Activated CD8-positive, alpha-beta T cell treated with anti-CD3 and anti-CD28 coated beads, Interleukin-2, amount 10 ng/mL, durations not matched to agents 7 days and 5 days (primary cell): Measurements from ENCODE around the gene GNG10. TPM values are rescaled to one million over a fixed set of nuclear protein-coding genes. Genes with fewer than 3 reads are reported as not detected.

ENCODE experiments used
- ATAC-seq: fragments of 150-1000 bp; cut with Tn5 transposase; one replicate; pipeline ENCODE4 v1.10.0; 2021; ENCODE audit warnings: moderate library complexity
- CTCF ChIA-PET: fragments of 350-600 bp; sonication (Branson Sonifier 250); formaldehyde crosslinking; loops from one replicate; lab custom pipeline; 2021; ENCODE audit warnings: antibody characterized with exemption; lab: Charles Lee
- POLR2A ChIA-PET: fragments of 350-600 bp; sonication (Branson Sonifier 250); formaldehyde crosslinking; loops from one replicate; lab custom pipeline; 2021; ENCODE audit warnings: antibody characterized with exemption; lab: Charles Lee
- DNase-seq: peaks from one replicate; pipeline ENCODE4 v3.0.0-alpha.2; 2020
- H3K27ac Mint-ChIP-seq: one replicate; pipeline ENCODE4 v1.8.0; 2021; ENCODE audit warnings: mild to moderate bottlenecking, mixed read lengths
- H3K27me3 Mint-ChIP-seq: one replicate; pipeline ENCODE4 v1.8.0; 2021; ENCODE audit warnings: low read depth, mixed read lengths
- H3K36me3 Mint-ChIP-seq: one replicate; pipeline ENCODE4 v1.8.0; 2021; ENCODE audit warnings: low read depth, mixed read lengths
- H3K4me1 Mint-ChIP-seq: one replicate; pipeline ENCODE4 v1.8.0; 2021; ENCODE audit warnings: low read depth, mixed read lengths
- H3K4me3 Mint-ChIP-seq: one replicate; pipeline ENCODE4 v1.8.0; 2021; ENCODE audit warnings: mild to moderate bottlenecking, mixed read lengths
- H3K9me3 Mint-ChIP-seq: one replicate; pipeline ENCODE4 v1.8.0; 2022; ENCODE audit warnings: mixed read lengths; ENCODE audit not compliant: insufficient read depth
- total RNA-seq, 2 experiments: library from RNA; stranded (reverse); gene quantifications; one replicate each; pipeline ENCODE4 v1.2.3, GENCODE V29; 2021

The GNG10 gene
- total RNA-seq, 2 experiments from 2014 or later, result 21.4 TPM

DNA sequence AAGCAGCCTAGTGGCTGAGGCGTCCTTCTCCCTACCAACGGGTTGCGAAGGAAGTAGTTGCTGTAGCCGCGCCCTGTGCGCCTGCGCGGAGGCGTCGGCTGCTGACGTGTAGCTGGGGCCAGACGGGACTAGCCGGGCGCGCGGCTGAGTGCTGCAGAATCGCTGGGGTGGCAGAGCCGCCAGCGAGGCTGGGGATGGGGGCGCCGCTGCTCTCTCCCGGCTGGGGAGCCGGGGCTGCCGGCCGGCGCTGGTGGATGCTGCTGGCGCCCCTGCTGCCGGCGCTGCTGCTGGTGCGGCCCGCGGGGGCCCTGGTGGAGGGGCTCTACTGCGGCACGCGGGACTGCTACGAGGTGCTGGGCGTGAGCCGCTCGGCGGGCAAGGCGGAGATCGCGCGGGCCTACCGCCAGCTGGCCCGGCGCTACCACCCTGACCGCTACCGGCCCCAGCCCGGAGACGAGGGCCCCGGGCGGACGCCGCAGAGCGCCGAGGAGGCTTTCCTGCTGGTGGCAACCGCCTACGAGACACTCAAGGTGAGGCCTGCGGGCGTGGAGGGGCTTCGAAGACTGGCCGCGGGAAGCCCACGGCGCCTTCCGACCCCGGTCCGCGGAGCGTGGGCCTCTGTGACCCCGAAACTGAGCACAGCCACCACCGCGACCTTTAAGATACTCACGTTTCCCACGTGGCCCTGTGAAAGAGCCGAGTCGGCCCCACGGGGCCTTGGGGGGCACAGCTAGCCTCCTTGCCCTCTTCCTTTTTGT, 30.0 kb upstream of the GNG10 start, which contains the start of gene DNAJC25:
Gene DNAJC25 (plus strand): TSS at position 121 of the 758 bp plus-strand sequence. CDS start 74 bp downstream, at position 195.
- Mint-ChIP-seq H3K27me3 (no peaks in the 10 kb centered on the region), H3K4me1 (peaks cover 33% of the 10 kb centered on the region), H3K9me3 (no peaks in the 10 kb centered on the region), H3K36me3 (peaks cover 16% of the 10 kb centered on the region), H3K4me3 (peak within 1 kb of the TSS; percentile 98), H3K27ac (peak within 1 kb of the TSS; percentile 89)
- POLR2A ChIA-PET, result interaction anchor here (0.7 to 1.1 kb wide), 3 partner anchors 30 to 1155 kb away, joined by 3 to 5 read pairs (median 3); partner anchors contain the start of genes ECPAS and GNG10
- ATAC-seq (peak; percentile 97), DNase-seq (peak; percentile 98)
- CTCF ChIA-PET, result interaction anchor here (0.6 to 1.5 kb wide), 3 partner anchors 10 to 59 kb away, joined by 3 to 5 read pairs (median 4); no protein-coding TSS in a partner anchor

DNA sequence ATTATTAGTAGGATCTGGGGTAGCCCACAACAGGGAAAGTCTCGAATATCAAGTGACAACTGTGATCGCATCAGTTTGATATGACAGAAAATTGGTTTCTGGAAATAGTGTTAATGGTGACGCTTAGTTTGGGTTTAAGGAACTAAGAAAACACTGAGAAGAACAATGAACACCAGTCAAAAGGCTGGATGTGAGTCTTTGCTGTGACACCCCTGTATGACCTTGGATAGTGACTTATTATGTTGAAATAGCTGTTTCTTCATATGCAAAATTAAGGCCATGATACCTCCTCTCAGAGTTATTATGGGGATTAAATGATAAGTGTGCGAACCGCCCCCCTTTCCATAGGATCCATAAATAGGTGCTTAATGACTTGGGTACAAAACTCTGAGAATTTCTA, 29.3 kb upstream of the GNG10 start:
- ChIA-PET CTCF (no interaction called here), POLR2A (interaction anchor here (0.7 kb wide), 1 partner anchor 30 kb away, joined by 3 read pairs; no protein-coding TSS in a partner anchor)
- Mint-ChIP-seq H3K4me1 (peaks cover 33% of the 10 kb centered on the region), H3K9me3 (no peaks in the 10 kb centered on the region), H3K36me3 (peaks cover 16% of the 10 kb centered on the region), H3K4me3 (peak overlapping the region; percentile 90), H3K27ac (peak overlapping the region; percentile 79), H3K27me3 (no peaks in the 10 kb centered on the region)
- ATAC-seq (no peak), DNase-seq (no peak)

DNA sequence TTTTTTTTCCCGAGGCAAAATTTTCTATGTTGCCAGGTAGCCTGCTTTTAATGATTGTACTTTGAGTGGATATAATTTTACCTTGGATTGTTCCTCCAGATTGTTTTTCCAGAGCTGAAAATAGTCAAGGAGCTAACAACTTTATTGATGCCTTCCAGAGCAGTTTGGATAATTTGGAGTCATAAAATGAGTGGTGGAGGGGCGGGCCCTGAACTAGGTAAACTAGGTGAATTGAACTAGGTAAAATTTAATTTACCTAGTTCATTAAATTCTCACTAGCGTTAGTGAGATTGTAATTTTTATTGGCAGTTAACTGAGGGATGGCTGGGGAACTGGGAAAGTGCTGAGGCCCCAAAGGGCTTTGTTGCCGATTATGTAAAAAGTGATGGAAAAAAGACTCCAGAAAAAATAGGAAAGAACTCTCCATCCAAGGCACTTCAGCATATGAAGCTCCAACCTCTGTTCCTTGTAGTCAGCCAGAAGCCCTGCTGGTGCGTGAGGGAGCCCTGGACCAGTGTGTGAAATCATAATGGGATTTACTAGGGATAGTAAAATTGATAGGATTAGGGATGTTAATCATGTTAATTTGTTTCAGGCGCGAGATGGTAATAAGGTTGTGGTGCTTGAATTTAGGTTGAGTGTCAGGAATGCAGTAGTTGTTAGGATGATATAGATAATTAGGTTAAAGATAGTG, 28.6 kb upstream of the GNG10 start:
- ATAC-seq (no peak), DNase-seq (no peak)
- Mint-ChIP-seq H3K9me3 (no peaks in the 10 kb centered on the region), H3K4me1 (peaks cover 33% of the 10 kb centered on the region), H3K4me3 (peak overlapping the region; percentile 90), H3K27me3 (no peaks in the 10 kb centered on the region), H3K36me3 (peaks cover 16% of the 10 kb centered on the region), H3K27ac (no peak overlapping the region)
- POLR2A ChIA-PET, result interaction anchor here (0.7 kb wide), 1 partner anchor 29 kb away, joined by 3 read pairs; no protein-coding TSS in a partner anchor
- CTCF ChIA-PET, result no interaction called here

DNA sequence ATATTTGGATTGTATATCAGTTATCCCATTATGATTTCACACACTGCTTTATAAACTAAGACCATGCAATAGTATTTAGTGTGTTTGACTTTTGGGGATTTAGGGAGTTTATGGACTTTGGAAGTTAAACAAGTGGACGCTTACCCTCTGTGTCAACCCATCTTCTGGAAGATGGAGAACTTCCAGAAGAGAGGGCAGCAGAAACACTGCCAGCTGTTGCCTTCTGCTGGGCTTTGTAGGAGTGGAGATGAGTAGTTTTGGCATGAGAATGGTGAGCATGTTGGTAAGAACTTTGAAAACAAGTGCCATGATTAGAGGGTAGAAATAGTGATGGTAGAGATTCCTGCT, 28.0 kb upstream of the GNG10 start:
- DNase-seq, result no peak
- no peak overlapping the region for H3K27ac Mint-ChIP-seq
- ChIA-PET POLR2A (no interaction called here), CTCF (no interaction called here)
- H3K9me3 Mint-ChIP-seq, result no peaks in the 10 kb centered on the region
- peaks cover 33% of the 10 kb centered on the region for H3K4me1 Mint-ChIP-seq
- peaks cover 16% of the 10 kb centered on the region for H3K36me3 Mint-ChIP-seq
- no peak overlapping the region for H3K4me3 Mint-ChIP-seq
- no peaks in the 10 kb centered on the region for H3K27me3 Mint-ChIP-seq
- no peak for ATAC-seq

DNA sequence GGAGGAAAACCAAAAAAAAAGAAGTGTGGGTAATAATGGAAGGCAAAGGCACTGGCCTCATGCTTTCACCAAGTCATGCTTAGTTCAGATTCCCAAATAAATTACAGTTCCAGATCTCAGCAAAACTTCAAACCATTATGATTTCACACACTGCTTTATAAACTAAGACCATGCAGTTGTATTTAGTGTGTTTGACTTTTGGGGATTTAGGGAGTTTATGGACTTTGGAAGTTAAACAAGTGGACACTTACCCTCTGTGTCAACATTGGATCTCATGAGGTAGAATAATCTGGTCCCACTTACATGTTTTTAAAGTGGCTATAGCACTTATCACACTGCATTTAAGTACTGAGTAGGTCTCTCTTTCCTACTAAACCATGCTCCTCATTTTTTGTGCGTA, 26.5 kb upstream of the GNG10 start:
- no peaks in the 10 kb centered on the region for H3K27me3 Mint-ChIP-seq
- peaks cover 33% of the 10 kb centered on the region for H3K4me1 Mint-ChIP-seq
- H3K9me3 Mint-ChIP-seq, result no peaks in the 10 kb centered on the region
- no peak for DNase-seq
- ChIA-PET POLR2A (no interaction called here), CTCF (no interaction called here)
- no peak overlapping the region for H3K4me3 Mint-ChIP-seq
- peaks cover 16% of the 10 kb centered on the region for H3K36me3 Mint-ChIP-seq
- no peak for ATAC-seq
- H3K27ac Mint-ChIP-seq, result no peak overlapping the region

DNA sequence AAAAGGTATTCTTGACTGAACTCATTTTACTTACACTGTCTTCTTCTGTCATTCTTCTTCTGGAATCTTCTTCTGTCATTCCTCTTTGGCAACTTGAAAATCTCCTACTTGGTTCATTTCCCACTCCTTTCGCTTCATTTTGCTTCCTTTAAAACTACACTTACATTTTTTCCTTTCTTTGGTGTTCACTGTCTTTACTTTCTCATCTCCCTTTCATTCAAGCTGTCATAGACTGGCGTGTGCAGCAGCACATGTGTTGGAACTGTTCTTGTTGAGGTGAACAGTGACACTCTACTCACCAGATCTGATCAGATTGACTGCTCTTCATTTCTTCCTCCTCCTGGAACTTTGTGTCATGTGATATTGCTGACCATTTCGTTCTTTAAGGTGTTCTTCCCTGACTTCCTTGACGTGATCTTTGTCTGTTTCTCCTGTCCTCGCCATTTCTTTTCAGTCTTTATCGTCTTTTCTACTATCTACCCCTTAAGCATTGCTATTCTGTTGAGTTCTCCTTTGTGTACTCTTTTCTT, 23.9 kb upstream of the GNG10 start:
- Mint-ChIP-seq H3K9me3 (no peaks in the 10 kb centered on the region), H3K4me1 (peaks cover 22% of the 10 kb centered on the region), H3K27me3 (no peaks in the 10 kb centered on the region), H3K36me3 (peaks cover 13% of the 10 kb centered on the region), H3K4me3 (no peak overlapping the region), H3K27ac (no peak overlapping the region)
- ChIA-PET CTCF (no interaction called here), POLR2A (no interaction called here)
- no peak for DNase-seq
- ATAC-seq, result no peak

DNA sequence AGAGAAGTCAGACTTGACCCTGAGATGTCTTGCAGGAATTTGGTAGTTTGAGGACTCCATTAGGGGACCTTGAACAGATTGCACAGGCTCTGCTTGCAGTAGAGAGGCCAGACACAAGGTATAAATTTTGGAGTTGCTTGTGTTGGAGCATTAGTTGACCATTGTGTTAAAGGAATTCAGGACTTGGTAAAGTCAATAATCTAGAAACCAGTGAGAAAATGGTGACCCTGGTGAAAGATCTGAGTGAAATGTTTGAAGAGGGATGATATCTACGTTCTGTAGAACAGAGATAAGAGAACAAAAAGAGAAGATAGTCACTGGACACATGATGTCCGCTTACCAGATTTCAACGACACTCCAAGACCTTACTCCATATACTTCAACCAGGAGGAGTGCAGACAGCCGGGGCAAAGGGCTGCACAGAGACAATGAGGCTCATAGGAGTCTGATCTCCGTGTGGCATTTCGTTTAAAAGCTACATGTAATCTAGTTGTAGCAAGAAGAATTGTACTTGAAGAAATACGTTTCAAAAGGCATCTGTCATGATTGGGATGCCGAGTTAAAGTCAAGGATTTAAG, 17.1 kb upstream of the GNG10 start:
- no peaks in the 10 kb centered on the region for H3K27me3 Mint-ChIP-seq
- peaks cover 18% of the 10 kb centered on the region for H3K36me3 Mint-ChIP-seq
- ChIA-PET POLR2A (no interaction called here), CTCF (interaction anchor here (1.1 kb wide), 1 partner anchor 430 kb away, joined by 3 read pairs; no protein-coding TSS in a partner anchor)
- no peak overlapping the region for H3K4me3 Mint-ChIP-seq
- H3K27ac Mint-ChIP-seq, result no peak overlapping the region
- no peaks in the 10 kb centered on the region for H3K4me1 Mint-ChIP-seq
- no peaks in the 10 kb centered on the region for H3K9me3 Mint-ChIP-seq
- DNase-seq (no peak), ATAC-seq (no peak)

DNA sequence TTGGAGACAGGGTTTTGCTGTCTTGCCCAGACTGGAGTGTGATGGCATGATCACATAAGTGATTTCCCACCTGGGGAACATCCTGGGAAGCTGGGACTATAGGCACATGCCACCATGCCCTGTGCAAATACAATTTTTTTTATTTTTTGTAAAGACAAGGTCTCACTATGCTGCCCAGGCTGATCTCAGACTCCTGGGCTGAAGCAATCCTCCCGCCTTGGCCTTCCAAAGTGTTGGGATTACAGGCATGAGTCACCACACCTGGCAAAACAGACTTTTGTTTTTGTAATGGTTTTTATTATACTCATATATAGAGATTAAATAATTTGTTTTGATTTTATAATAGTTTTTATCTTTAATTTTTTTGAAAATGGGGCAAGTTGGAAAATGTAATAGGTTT, 15.6 kb upstream of the GNG10 start:
- Mint-ChIP-seq H3K27ac (no peak overlapping the region), H3K4me1 (no peaks in the 10 kb centered on the region), H3K27me3 (no peaks in the 10 kb centered on the region), H3K4me3 (no peak overlapping the region), H3K36me3 (peaks cover 25% of the 10 kb centered on the region), H3K9me3 (no peaks in the 10 kb centered on the region)
- ATAC-seq (no peak), DNase-seq (no peak)
- CTCF ChIA-PET, result no interaction called here
- POLR2A ChIA-PET, result no interaction called here

DNA sequence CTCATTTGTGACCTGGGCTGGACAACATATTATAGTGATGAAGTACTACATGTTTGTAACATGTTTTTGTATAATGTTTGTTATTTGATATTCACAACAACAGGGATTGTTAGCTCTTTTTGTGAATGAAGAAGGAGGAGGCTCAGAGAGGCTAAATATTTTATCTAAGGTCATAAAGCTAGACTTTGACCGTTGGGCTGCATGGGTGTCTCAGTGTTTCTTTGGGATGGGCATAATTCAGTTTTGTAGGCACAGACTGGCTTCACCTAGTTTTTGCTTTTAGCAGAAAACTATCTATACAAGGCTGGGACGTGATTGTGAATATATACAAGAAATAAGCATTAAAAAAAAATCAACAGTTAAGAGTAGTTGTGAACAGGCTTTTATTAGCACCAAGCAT, 15.0 kb upstream of the GNG10 start:
- POLR2A ChIA-PET, result no interaction called here
- H3K4me1 Mint-ChIP-seq, result no peaks in the 10 kb centered on the region
- ATAC-seq, result no peak
- H3K9me3 Mint-ChIP-seq, result no peaks in the 10 kb centered on the region
- no peaks in the 10 kb centered on the region for H3K27me3 Mint-ChIP-seq
- CTCF ChIA-PET, result no interaction called here
- peaks cover 25% of the 10 kb centered on the region for H3K36me3 Mint-ChIP-seq
- no peak overlapping the region for H3K4me3 Mint-ChIP-seq
- DNase-seq, result no peak
- H3K27ac Mint-ChIP-seq, result no peak overlapping the region

DNA sequence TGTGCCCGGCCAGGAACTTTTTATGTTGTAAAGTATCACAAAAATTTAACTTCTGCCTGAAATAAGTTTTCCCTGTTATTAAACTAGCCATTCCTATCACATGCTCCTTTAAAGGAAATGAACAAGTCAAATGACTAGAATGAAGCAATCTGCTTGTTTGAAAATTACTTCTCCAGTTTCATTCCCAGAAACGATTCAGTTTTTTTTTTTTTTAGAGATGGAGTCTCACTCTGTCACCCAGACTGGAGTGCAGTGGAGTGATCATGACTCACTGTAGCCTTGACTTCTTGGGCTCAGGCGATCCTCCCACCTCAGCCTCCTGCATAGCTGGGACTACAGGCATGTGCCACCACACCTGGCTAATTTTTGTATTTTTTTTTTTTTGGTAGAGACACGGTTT, 13.3 kb upstream of the GNG10 start:
- ChIA-PET POLR2A (no interaction called here), CTCF (no interaction called here)
- Mint-ChIP-seq H3K36me3 (peaks cover 23% of the 10 kb centered on the region), H3K27me3 (no peaks in the 10 kb centered on the region), H3K4me1 (no peaks in the 10 kb centered on the region), H3K4me3 (no peak overlapping the region), H3K27ac (no peak overlapping the region), H3K9me3 (no peaks in the 10 kb centered on the region)
- ATAC-seq (no peak), DNase-seq (no peak)

DNA sequence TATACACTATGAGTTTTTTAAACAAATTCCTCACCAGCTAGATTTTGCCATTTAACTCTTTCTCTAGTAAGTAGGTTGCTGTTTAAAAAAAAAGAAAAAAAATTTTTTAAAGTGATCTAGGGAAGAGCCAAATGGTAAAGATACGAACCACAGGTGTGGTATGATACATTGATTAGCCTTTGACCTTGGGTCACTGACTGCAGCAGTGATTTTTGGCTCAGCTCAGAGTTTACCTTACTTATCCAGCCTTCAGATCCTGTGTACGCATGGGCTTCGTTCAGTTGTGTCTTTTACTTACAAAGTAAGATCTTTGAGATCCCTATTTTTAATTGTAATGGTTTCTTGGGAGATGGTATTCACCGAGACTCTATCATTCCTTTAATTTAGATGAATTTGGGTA, 12.4 kb upstream of the GNG10 start:
- H3K9me3 Mint-ChIP-seq, result no peaks in the 10 kb centered on the region
- ATAC-seq (no peak), DNase-seq (no peak)
- H3K4me1 Mint-ChIP-seq, result no peaks in the 10 kb centered on the region
- H3K27me3 Mint-ChIP-seq, result no peaks in the 10 kb centered on the region
- H3K4me3 Mint-ChIP-seq, result no peak overlapping the region
- ChIA-PET CTCF (no interaction called here), POLR2A (no interaction called here)
- no peak overlapping the region for H3K27ac Mint-ChIP-seq
- H3K36me3 Mint-ChIP-seq, result peaks cover 23% of the 10 kb centered on the region
